ENCODE measurements around the gene KIAA1328. TPM values are rescaled to one million over a fixed set of nuclear protein-coding genes. Genes with fewer than 3 reads are reported as not detected.

Gene KIAA1328
- total RNA-seq, 2 donors from 2014 or later, result 6.1 to 14.3 TPM

DNA sequence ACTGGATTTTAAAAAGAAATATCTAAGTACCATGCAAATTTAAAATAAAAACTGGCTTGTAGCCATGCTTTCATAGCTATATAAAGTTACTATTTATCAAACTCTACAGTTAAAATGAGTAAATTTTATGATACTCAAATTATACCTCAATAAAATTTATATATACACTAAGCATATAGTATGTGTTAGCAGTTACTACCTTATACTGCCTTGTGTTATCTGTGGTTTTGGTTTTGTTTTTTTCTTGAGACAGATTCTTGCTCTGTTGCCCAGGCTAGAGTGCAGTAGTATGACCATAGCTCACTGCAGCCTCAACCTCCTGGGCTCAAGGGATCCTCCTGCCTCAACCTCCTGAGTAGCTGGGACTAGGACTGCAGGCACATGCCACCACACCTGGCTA is 342.1 kb downstream of the KIAA1328 start:
- DNase-seq (ENCODE audit: low spot score) (no peak), ATAC-seq (no peak)
- Mint-ChIP-seq H3K4me3 (no peak overlapping the region), H3K9me3 (peaks cover 3% of the 10 kb centered on the region), H3K27ac (no peak overlapping the region), H3K27me3 (no peaks in the 10 kb centered on the region), H3K36me3 (no peaks in the 10 kb centered on the region), H3K4me1 (ENCODE audit: low read depth in 2 of 2) (no peaks in the 10 kb centered on the region)

DNA sequence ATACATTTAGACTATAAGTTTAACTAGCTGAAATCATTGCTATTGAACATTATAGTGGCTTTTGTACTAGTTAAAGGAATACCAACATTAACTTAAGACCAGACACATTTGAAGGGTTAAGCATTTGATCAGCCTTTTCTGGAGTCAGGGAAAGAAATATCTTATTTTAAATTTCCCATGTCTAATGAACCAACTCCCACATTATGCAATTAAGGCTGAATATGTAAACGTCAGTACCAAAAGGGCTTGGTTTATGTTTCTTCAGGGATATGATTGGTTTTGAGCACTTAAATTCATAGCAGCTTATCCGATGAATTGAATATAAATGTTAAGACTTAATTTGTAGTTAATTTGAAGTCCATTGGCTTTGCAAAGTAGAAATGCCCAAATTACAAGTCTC is 344.5 kb downstream of the KIAA1328 start:
- no peaks in the 10 kb centered on the region for H3K27me3 Mint-ChIP-seq
- DNase-seq (ENCODE audit: low spot score) (no peak), ATAC-seq (no peak)
- H3K4me1 Mint-ChIP-seq (ENCODE audit: low read depth in 2 of 2), result no peaks in the 10 kb centered on the region
- H3K36me3 Mint-ChIP-seq, result no peaks in the 10 kb centered on the region
- no peak overlapping the region for H3K27ac Mint-ChIP-seq
- no peaks in the 10 kb centered on the region for H3K9me3 Mint-ChIP-seq
- H3K4me3 Mint-ChIP-seq, result no peak overlapping the region

DNA sequence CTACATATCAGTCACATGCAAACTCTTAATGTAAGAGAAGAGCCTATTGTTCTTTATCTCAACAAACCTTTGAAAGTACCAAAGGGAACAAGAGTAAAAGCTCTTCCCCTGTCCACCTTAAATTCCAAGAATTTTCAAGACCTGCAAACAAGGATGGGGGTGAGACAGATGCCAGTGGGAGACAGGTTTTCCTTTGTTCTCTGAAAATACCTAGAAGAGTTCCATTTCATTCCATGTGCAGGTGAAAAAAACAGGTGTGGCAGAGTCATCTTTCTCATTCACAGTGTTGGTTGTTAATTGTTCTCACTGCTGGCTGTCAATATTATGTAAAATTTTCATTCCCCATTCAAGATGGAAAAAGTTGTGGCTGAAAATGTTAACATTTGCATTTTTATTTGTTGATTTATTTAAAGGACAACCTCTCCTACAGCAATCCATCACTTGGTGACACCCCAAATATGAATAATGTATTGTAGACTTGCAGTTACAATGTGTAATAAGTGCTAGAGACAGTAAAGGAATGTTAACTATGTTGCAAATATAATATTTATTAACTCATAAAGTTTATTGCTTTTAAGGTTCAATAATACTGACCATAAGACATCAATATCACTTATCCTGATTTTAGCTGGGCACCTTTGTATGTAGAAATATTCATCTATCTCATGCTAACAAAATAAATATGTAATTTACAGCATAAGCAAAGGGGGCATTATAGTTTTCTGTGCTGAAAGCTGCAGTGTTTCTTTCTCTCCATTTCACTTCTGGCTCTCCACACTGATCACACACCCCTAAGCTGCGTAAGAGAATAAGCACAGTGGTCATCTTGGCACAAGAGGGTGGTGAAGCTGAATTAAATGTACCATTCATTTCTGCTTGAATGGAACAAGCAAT is 347.0 kb downstream of the KIAA1328 start:
- Mint-ChIP-seq H3K27me3 (no peaks in the 10 kb centered on the region), H3K36me3 (no peaks in the 10 kb centered on the region), H3K4me1 (ENCODE audit: low read depth in 2 of 2) (no peaks in the 10 kb centered on the region), H3K4me3 (no peak overlapping the region), H3K9me3 (no peaks in the 10 kb centered on the region), H3K27ac (no peak overlapping the region)
- ATAC-seq (no peak), DNase-seq (ENCODE audit: low spot score) (no peak)

DNA sequence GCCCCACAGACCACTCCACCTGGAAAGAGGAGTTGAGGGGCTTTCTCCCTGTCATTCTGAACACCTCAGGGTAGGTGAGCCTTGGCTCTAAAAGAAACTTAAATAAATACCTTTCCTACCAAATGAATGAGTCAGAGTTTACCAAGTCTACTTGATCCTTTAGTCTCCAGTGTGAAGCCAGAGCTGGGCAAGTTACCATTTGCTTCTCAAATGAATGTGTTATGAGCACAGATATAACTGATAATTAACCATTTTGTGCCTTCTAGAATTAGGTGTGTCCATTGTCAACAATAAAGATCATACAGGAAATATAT is 347.7 kb downstream of the KIAA1328 start:
- Mint-ChIP-seq H3K9me3 (no peaks in the 10 kb centered on the region), H3K4me1 (ENCODE audit: low read depth in 2 of 2) (no peaks in the 10 kb centered on the region), H3K4me3 (no peak overlapping the region), H3K27me3 (no peaks in the 10 kb centered on the region), H3K27ac (no peak overlapping the region), H3K36me3 (no peaks in the 10 kb centered on the region)
- ATAC-seq, result no peak
- no peak for DNase-seq (ENCODE audit: low spot score)

DNA sequence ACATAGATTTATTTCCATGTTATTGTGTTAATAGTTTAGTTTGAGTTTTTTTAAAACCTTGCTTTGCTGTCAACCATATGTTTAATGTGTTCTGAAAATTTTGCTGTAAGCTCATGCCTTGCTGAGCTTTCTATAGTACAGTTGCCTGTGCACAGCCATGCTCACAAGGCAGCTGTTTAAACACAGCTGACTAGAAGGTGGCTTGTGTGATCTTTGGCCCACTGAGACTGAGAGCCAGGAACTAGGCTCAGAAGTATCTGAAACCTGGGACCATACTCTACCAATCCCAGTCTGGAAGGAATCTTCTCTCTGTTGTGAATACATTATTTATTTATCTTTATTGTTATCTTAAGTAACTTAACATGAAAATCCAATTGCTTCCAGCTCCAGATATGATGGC is 350.5 kb downstream of the KIAA1328 start:
- ATAC-seq (no peak), DNase-seq (ENCODE audit: low spot score) (no peak)
- Mint-ChIP-seq H3K4me1 (ENCODE audit: low read depth in 2 of 2) (no peaks in the 10 kb centered on the region), H3K4me3 (no peak overlapping the region), H3K36me3 (no peaks in the 10 kb centered on the region), H3K27ac (no peak overlapping the region), H3K9me3 (peaks cover 7% of the 10 kb centered on the region), H3K27me3 (no peaks in the 10 kb centered on the region)

DNA sequence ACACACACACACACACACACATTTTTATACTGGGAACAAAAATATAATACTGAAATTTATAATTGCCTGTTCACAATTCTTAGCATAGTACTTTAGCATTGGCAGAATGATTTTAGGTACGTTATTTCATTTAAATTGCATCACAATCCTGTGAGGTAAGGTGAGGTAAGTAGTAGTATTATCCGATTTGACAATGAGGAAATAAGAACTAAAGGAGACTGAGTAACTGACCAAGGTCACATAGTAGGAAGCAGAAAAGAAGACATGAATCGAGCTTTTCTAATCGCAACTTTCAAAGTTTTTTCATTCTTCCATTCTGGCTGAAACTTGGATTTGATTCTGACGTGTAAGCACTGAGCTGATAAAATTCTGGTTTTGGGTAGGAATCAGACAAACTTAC is 351.2 kb downstream of the KIAA1328 start:
- Mint-ChIP-seq H3K4me1 (ENCODE audit: low read depth in 2 of 2) (no peaks in the 10 kb centered on the region), H3K27ac (no peak overlapping the region), H3K36me3 (no peaks in the 10 kb centered on the region), H3K9me3 (peaks cover 8% of the 10 kb centered on the region), H3K4me3 (no peak overlapping the region), H3K27me3 (no peaks in the 10 kb centered on the region)
- ATAC-seq (no peak), DNase-seq (ENCODE audit: low spot score) (no peak)

DNA sequence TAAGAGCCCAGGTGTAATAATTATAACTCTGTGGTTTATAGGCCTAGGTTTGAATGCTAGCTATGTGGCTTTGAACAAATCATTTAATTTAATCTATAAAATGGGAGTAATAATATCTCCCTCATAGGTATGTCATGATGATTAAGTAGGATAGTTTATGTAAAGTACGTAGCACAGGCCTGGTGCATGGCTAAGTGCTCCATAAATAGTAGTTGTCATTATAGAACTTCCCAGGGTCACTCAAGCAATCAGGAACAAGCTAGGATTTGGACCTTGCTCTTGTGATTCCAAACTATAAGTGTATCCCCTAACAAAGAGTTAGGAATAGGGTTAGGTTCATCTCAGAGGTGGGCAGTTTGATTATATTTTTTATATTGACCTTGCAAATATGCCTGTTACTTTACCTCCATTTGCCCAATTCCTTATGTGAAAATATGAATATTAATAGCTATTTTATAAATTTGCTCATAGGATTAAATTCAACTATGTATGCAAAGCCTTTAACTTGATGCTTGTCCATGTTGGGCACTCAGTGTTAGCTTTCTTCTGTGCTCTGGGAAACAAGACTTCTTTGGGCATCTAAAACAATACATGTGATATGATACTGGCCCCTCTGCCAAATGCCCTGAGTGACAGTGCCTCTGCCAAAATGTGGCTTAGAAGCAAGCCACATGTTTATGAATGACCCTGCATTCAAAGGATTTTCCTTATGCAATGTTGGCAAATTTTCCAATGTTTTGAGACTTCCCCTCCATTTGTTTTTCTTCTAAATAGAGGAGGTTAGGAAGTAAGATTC is 353.6 kb downstream of the KIAA1328 start:
- Mint-ChIP-seq H3K4me3 (no peak overlapping the region), H3K27ac (no peak overlapping the region), H3K4me1 (ENCODE audit: low read depth in 2 of 2) (no peaks in the 10 kb centered on the region), H3K9me3 (peaks cover 8% of the 10 kb centered on the region), H3K36me3 (no peaks in the 10 kb centered on the region), H3K27me3 (no peaks in the 10 kb centered on the region)
- no peak for DNase-seq (ENCODE audit: low spot score)
- no peak for ATAC-seq

DNA sequence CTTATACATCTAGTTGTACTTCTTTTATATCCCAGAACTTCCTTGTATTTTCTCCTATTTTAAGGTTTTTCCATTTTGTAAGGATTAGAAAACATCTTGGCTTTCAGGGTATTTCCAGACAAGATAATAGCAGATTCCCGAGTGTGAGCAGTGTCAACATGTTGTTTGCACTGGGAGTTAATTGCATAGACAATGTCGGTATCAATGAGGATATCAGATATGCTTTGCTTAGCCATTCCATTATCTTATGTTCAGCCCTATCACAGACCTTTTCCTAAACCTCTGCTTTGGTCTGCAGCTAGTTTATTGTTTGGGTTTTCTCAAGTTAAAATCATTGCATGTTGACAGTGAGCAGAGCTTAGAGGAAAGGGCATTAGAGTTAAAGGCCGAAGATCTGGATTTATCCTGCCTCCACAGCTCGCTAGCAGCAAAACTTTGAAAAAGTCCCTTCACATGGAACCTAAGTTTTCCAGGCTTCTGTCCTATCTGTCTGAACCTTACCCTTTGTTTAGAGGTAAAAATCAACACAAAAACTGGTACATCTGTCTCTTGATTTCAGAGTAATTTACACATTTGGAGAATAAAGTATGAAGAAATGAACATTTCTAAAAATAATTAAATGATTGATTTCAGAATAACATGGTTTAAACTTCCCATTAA is 355.4 kb downstream of the KIAA1328 start:
- no peak for DNase-seq (ENCODE audit: low spot score)
- Mint-ChIP-seq H3K4me3 (no peak overlapping the region), H3K27me3 (no peaks in the 10 kb centered on the region), H3K4me1 (ENCODE audit: low read depth in 2 of 2) (no peaks in the 10 kb centered on the region), H3K9me3 (peaks cover 8% of the 10 kb centered on the region), H3K36me3 (no peaks in the 10 kb centered on the region), H3K27ac (no peak overlapping the region)
- no peak for ATAC-seq

DNA sequence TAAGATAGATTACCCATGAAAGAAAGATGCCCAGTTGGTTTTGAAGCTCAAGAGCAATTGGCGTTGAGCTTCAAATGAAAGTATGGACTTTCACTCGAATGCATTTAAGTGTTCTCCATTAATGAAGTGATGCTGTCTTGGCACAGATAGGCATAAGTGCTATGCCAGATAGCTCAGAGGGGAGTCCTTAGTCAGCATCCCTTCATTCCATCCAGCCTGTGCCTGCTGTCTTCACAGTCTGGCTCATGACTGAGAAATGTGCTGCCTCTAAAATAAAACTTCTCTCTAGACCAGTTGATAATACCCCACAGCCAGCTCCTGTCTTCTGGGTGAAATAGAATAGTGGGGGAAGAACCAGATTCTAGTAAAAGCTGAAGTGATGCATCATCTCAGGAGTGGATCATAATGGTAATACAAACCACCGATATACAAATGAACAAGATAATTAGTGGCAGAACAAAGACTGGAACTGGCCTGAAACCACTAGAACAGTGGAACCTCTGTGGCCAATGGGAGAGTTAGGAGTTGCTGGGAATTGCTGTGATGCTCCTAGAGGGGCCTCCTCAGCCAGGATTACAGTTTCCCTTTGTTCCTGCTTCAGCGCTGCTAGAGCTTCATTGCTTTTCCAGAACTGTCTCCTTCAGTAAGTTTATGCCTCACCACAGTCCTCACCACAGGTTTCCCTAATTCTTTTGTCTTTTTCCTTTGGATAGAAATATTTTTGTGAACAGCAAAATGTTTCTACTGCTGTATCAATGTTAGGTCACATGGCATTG is 359.3 kb downstream of the KIAA1328 start:
- no peak overlapping the region for H3K27ac Mint-ChIP-seq
- no peaks in the 10 kb centered on the region for H3K36me3 Mint-ChIP-seq
- DNase-seq (ENCODE audit: low spot score) (no peak), ATAC-seq (no peak)
- H3K27me3 Mint-ChIP-seq, result no peaks in the 10 kb centered on the region
- H3K4me1 Mint-ChIP-seq (ENCODE audit: low read depth in 2 of 2), result no peaks in the 10 kb centered on the region
- H3K9me3 Mint-ChIP-seq, result peaks cover 8% of the 10 kb centered on the region
- H3K4me3 Mint-ChIP-seq, result no peak overlapping the region

DNA sequence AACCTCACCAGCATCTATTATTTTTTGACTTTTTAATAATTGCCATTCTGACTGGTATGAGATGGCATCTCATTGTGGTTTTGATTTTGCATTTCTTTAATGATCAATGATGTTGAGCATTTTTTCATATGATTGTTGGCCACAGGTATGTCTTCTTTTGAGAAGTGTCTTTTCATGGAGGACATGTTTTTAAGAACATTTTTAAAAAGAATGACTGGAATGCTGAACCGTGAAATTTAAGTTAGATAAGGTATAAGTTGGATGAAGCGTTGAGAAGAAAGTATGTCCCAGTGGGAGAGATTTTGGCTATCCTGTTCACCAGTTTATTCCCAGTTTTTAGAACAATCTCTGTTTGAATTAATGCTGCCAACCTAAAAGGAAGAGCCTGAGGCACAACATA is 370.8 kb downstream of the KIAA1328 start:
- Mint-ChIP-seq H3K4me3 (no peak overlapping the region), H3K9me3 (no peaks in the 10 kb centered on the region), H3K27me3 (no peaks in the 10 kb centered on the region), H3K4me1 (ENCODE audit: low read depth in 2 of 2) (no peaks in the 10 kb centered on the region), H3K36me3 (peaks cover 18% of the 10 kb centered on the region), H3K27ac (no peak overlapping the region)
- no peak for DNase-seq (ENCODE audit: low spot score)
- ATAC-seq, result no peak

DNA sequence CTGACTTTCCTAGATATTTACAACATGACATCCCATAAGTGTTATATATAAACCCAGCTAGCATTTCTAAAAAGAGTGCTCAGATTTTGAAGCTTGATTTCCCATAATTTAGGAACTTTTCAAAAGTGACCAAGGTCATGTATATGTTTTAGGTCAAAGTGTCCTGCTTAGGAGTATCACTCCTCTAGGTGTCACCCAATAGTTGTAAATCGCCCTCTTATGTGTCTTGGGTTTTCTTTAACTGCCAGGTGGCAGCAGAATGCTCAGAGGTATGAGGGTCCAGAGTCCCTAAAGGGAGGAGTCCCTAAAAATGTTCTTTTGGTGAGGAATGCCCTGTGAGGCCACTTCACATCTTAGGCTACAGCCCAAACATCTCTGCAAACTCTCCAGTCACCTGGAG is 378.4 kb downstream of the KIAA1328 start:
- DNase-seq (ENCODE audit: low spot score), result no peak
- peaks cover 13% of the 10 kb centered on the region for H3K9me3 Mint-ChIP-seq
- no peak for ATAC-seq
- H3K27ac Mint-ChIP-seq, result no peak overlapping the region
- H3K27me3 Mint-ChIP-seq, result no peaks in the 10 kb centered on the region
- no peak overlapping the region for H3K4me3 Mint-ChIP-seq
- H3K36me3 Mint-ChIP-seq, result no peaks in the 10 kb centered on the region
- H3K4me1 Mint-ChIP-seq (ENCODE audit: low read depth in 2 of 2), result no peaks in the 10 kb centered on the region

DNA sequence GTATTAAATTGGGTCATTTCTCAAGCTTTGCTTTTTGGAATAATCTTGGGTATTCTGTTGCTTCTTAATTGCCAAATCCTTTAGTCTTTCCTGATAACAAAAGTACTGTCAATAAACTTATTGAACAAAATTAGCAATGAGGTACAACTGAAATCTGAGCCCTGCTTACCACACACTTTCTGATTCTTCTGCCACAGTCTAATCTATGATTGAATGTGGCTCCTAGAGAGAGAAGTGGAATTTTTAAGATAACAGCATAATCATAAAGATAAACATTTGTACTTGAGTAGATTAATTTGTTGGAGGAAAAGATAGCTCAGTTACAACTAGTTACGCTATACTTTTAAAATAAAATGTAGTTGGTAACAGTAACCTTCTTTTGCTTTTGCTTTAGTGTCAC is 381.9 kb downstream of the KIAA1328 start:
- peaks cover 7% of the 10 kb centered on the region for H3K36me3 Mint-ChIP-seq
- H3K9me3 Mint-ChIP-seq, result peaks cover 21% of the 10 kb centered on the region
- no peak overlapping the region for H3K4me3 Mint-ChIP-seq
- H3K4me1 Mint-ChIP-seq (ENCODE audit: low read depth in 2 of 2), result no peaks in the 10 kb centered on the region
- no peak overlapping the region for H3K27ac Mint-ChIP-seq
- H3K27me3 Mint-ChIP-seq, result no peaks in the 10 kb centered on the region
- ATAC-seq (no peak), DNase-seq (ENCODE audit: low spot score) (no peak)

DNA sequence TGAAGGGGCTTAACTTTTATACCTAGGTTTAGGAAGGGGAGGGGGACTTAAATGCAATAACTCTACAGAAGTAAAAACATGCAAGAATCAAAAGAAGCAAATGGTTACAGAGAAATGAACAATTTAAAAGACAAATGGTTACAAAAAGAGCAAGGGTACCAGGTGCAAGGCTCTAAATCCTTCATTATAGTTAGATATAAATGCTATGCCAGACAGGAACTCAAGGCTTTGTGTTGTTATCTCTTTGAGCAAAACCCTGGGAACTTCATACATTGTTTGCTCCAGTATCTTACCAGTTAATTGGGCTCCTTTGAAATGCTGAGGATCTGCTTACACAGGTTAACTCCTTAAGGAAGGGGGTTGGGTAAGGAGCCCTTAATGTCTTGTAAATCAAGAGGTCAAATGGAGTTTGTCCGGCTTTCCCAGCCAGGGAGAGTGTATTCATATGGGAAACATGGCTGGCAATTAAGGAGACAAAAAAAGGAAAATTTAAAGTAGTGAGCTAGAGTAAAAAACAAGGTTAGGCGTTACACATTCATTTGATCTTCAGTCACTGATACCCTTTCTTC is 389.2 kb downstream of the KIAA1328 start:
- H3K9me3 Mint-ChIP-seq, result peaks cover 19% of the 10 kb centered on the region
- ATAC-seq, result no peak
- DNase-seq (ENCODE audit: low spot score), result no peak
- no peaks in the 10 kb centered on the region for H3K27me3 Mint-ChIP-seq
- H3K36me3 Mint-ChIP-seq, result peaks cover 20% of the 10 kb centered on the region
- no peak overlapping the region for H3K27ac Mint-ChIP-seq
- H3K4me3 Mint-ChIP-seq, result no peak overlapping the region
- H3K4me1 Mint-ChIP-seq (ENCODE audit: low read depth in 2 of 2), result no peaks in the 10 kb centered on the region

Data from natural killer cell treated with Interleukin-12 subunit alpha and Interleukin-12 subunit beta and Interleukin-15 and Interleukin-18, amount 100 ng/mL, for 72 hours (primary cell).